CD4-positive, alpha-beta T cell (primary cell): ENCODE measurements around the gene BLMH. TPM values are rescaled to one million over a fixed set of nuclear protein-coding genes. Genes with fewer than 3 reads are reported as not detected.
A peak's percentile ranks its signal among the peaks of the same experiment; 100 is the strongest.
"Not testable (repeated sequence)": the region's sequence is repeated elsewhere in the genome, so short reads cannot be mapped to it uniquely, and the experiment has no call there.

ENCODE experiments used
- ATAC-seq: fragments of 200-7000 bp; cut with Tn5 transposase; one replicate; pipeline ENCODE4 v1.10.0; 2022; ENCODE audit warnings: mild to moderate bottlenecking; ENCODE audit not compliant: poor library complexity
- CTCF ChIA-PET: fragments of 350-600 bp; sonication (Branson Sonifier 250); formaldehyde crosslinking; loops from one replicate; lab custom pipeline; 2021; ENCODE audit warnings: antibody characterized with exemption, inconsistent platforms; lab: Charles Lee
- POLR2A ChIA-PET: fragments of 350-600 bp; sonication (Branson Sonifier 250); formaldehyde crosslinking; loops from one replicate; lab custom pipeline; 2021; ENCODE audit warnings: antibody characterized with exemption, inconsistent platforms; lab: Charles Lee
- DNase-seq, 14 experiments: peaks; one replicate each; pipeline ENCODE4 v3.0.0-alpha.2; 2013 to 2020; ENCODE audit warnings: mixed read lengths in 2 of 14
- H3K27ac ChIP-seq, 2 donors: one replicate each; pipeline versions ENCODE4 v1.5.1 to v1.7.0; 2013; ENCODE audit warnings: low read length in 2 of 2, low read depth in 1 of 2, mild to moderate bottlenecking in 1 of 2
- H3K27me3 ChIP-seq, 2 experiments: 1 replicate in 1 of 2; 2 replicates in 1 of 2; pipeline versions ENCODE4 v1.6.1 to v1.7.0; 2013; ENCODE audit warnings: low read length in 2 of 2, control low read depth in 1 of 2, mild to moderate bottlenecking in 1 of 2, moderate library complexity in 1 of 2; ENCODE audit not compliant: insufficient read depth in 2 of 2, control insufficient read depth in 1 of 2
- H3K36me3 ChIP-seq: one replicate; pipeline ENCODE4 v1.6.1; 2013; ENCODE audit warnings: low read length, control low read depth; ENCODE audit not compliant: insufficient read depth
- H3K4me1 ChIP-seq: one replicate; pipeline ENCODE4 v1.6.1; 2013; ENCODE audit warnings: low read length, control low read depth; ENCODE audit not compliant: insufficient read depth
- H3K4me3 ChIP-seq: one replicate; pipeline ENCODE4 v1.5.1; 2013; ENCODE audit warnings: mild to moderate bottlenecking, low read length, moderate library complexity
- H3K9me3 ChIP-seq, 2 experiments: 1 replicate in 1 of 2; 2 replicates in 1 of 2; pipeline versions ENCODE4 v1.6.1 to v1.7.0; 2013; ENCODE audit warnings: low read length in 2 of 2, mild to moderate bottlenecking in 2 of 2, control low read depth in 1 of 2, moderate library complexity in 1 of 2; ENCODE audit not compliant: control insufficient read depth in 1 of 2, insufficient read depth in 1 of 2
- H3K27ac Mint-ChIP-seq: one replicate; pipeline ENCODE4 v1.8.0; 2020; ENCODE audit warnings: mixed read lengths
- H3K27me3 Mint-ChIP-seq: one replicate; pipeline ENCODE4 v1.8.0; 2021; ENCODE audit warnings: mixed read lengths
- H3K36me3 Mint-ChIP-seq: one replicate; pipeline ENCODE4 v1.8.0; 2021; ENCODE audit warnings: low read depth, mixed read lengths
- H3K4me1 Mint-ChIP-seq: one replicate; pipeline ENCODE4 v1.8.0; 2021; ENCODE audit warnings: low read depth, mixed read lengths
- H3K4me3 Mint-ChIP-seq: one replicate; pipeline ENCODE4 v1.8.0; 2020; ENCODE audit warnings: mild to moderate bottlenecking, mixed read lengths
- H3K9me3 Mint-ChIP-seq: one replicate; pipeline ENCODE4 v1.8.0; 2020; ENCODE audit warnings: mixed read lengths
- CTCF ChIP-seq: fragments of 200-600 bp; IDR thresholded peaks from one replicate; pipeline ENCODE4 v1.8.0; 2022; ENCODE audit warnings: antibody characterized with exemption, mild to moderate bottlenecking
- intact Hi-C, 2 experiments: fragments of 100-400 bp; cut with DNase I in 1 of 2; cut with micrococcal nuclease in 1 of 2; formaldehyde crosslinking; loops; one replicate each; pipeline versions ENCODE4 v1.15.1 to v1.9.0; 2023 to 2025; cut with DNase I, micrococcal nuclease
- total RNA-seq, 174 experiments: library from RNA in 2 of 174; stranded (reverse) in 2 of 174; gene quantifications; one replicate each; pipeline ENCODE4 v1.2.3 and lab custom pipeline; 2021 to 2026

Gene BLMH
- total RNA-seq, 2 experiments from 2014 or later, result 32.9 to 36.5 TPM

DNA sequence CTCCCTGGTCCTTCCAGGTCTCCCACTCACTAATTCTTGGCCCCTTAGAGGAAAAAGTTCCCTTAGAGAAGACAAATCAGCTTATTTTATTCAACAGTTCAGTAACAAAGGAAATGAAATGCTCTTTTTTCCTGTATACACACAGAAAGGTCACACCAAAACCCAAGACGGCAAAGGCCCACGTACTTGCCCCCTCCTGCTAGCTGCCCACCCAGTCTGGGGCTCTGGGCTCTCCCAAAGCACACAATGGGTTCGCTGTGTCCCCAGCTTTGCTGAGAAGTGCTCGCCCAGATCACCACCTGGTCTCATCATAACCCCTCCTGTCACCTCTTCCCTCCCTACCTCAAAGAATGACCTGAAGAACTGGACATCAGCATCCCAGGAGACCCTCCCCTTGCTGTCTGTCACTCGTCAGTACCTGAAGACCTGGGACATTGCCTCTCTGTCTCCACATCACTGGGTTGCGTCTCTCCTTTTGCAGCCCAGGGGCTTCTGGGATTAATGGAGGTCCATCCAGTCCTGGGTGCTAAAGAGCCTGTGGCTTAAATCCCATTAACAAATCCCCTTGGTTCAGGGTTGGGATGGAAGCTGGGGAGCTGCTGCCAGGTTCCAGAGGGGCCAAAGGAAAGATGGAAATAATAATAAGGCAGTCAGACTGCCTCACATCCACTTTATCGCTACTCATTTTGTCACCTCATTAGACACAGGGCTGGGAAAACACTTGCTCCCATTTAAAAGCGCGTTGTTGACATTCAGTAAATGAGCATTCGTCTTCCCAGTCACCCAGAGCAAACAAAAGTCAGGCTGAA is 59.5 kb downstream of the BLMH start:
- Mint-ChIP-seq H3K36me3 (no peaks in the 10 kb centered on the region), H3K4me1 (peaks cover 9% of the 10 kb centered on the region), H3K4me3 (no peak overlapping the region), H3K9me3 (no peaks in the 10 kb centered on the region), H3K27me3 (peaks cover 70% of the 10 kb centered on the region), H3K27ac (no peak overlapping the region)
- DNase-seq (no peak), ATAC-seq (no peak)
- no peak overlapping the region for H3K27ac ChIP-seq
- H3K27me3 ChIP-seq, result peaks cover 28 to 45% of the 10 kb centered on the region in 2 experiments
- H3K36me3 ChIP-seq, result no peaks in the 10 kb centered on the region
- H3K9me3 ChIP-seq, result peaks cover 0 to 3% of the 10 kb centered on the region in 2 experiments
- no peak for TF ChIP-seq CTCF
- intact Hi-C loops, result no loop called here
- no peak overlapping the region for H3K4me3 ChIP-seq
- ChIA-PET POLR2A (no interaction called here), CTCF (no interaction called here)
- H3K4me1 ChIP-seq, result peaks cover 20% of the 10 kb centered on the region

- no peaks in the 10 kb centered on the region for H3K36me3 Mint-ChIP-seq
- H3K4me3 Mint-ChIP-seq, result no peak overlapping the region
- H3K9me3 Mint-ChIP-seq, result no peaks in the 10 kb centered on the region
- POLR2A ChIA-PET, result no interaction called here
- Histone ChIP-seq H3K4me1 (peaks cover 7% of the 10 kb centered on the region), H3K9me3 (no peaks in the 10 kb centered on the region), H3K27ac (no peak overlapping the region), H3K36me3 (no peaks in the 10 kb centered on the region), H3K4me3 (no peak overlapping the region), H3K27me3 (peaks cover 18 to 34% of the 10 kb centered on the region in 2 experiments)
- TF ChIP-seq CTCF, result no peak
- ATAC-seq (no peak), DNase-seq (no peak)
- peaks cover 4% of the 10 kb centered on the region for H3K4me1 Mint-ChIP-seq
- H3K27ac Mint-ChIP-seq, result no peak overlapping the region
- intact Hi-C loops, result no loop called here
- CTCF ChIA-PET, result no interaction called here
- peaks cover 58% of the 10 kb centered on the region for H3K27me3 Mint-ChIP-seq
Measured at GRCh38 chr17:30230596-30231125, 61.1 kb downstream of the BLMH start.

DNA sequence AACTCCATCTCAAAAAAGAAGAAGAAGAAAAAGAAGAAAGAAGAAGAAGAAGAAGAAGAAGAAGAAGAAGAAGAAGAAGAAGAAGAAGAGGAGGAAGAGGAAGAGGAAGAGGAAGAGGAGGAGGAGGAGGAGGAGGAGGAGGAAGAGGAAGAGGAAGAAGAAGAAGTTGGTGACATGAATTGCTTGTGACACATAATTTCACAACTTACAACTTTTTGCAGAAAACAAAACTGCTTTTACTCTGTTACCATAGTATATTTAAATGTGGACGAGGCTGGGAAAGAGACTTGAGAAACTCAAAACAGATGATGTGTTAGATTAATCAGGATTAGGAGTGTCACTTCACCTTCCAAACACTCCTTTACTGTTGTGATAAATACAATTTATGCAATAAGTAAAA is 61.7 kb downstream of the BLMH start:
- peaks cover 54% of the 10 kb centered on the region for H3K27me3 Mint-ChIP-seq
- H3K4me3 Mint-ChIP-seq, H3K27ac Mint-ChIP-seq, POLR2A ChIA-PET, H3K4me1 Mint-ChIP-seq, ATAC-seq, H3K9me3 ChIP-seq, H3K36me3 Mint-ChIP-seq, H3K4me1 ChIP-seq, H3K9me3 Mint-ChIP-seq, CTCF ChIA-PET, intact Hi-C loops, H3K4me3 ChIP-seq, H3K36me3 ChIP-seq, H3K27ac ChIP-seq: not testable (repeated sequence)
- peak in 1 of 14 experiments; percentile 18 for DNase-seq
- H3K27me3 ChIP-seq, result peaks cover 14 to 29% of the 10 kb centered on the region in 2 experiments
